GOT3 (cell line): ENCODE data around the gene DNMBP.
"Not testable (repeated sequence)": the region's sequence is repeated elsewhere in the genome, so short reads cannot be mapped to it uniquely, and the experiment has no call there.

Experiments used
- DNase-seq: peaks from one replicate; lab custom pipeline; 2025; ENCODE audit warnings: mixed read lengths; lab: John Stamatoyannopoulos, UW

The DNMBP gene

DNA sequence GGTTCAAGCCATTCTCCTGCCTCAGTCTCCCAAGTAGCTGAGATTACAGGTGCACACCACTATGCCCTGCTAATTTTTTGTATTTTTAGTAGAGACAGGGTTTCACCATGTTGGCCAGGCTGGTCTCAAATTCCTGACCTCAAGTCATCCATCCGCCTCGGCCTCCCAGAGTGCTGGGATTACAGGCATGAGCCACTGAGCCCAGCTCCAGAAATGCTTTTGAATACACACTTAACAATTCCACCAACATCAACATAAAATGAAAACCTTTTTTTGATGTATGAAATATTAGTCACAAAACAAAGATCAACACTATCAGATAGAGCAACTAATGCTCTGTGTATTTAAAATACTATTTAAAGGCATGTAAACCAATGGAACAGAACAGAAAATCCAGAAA, 63.7 kb downstream of the DNMBP start:
- DNase-seq: not testable (repeated sequence)

DNA sequence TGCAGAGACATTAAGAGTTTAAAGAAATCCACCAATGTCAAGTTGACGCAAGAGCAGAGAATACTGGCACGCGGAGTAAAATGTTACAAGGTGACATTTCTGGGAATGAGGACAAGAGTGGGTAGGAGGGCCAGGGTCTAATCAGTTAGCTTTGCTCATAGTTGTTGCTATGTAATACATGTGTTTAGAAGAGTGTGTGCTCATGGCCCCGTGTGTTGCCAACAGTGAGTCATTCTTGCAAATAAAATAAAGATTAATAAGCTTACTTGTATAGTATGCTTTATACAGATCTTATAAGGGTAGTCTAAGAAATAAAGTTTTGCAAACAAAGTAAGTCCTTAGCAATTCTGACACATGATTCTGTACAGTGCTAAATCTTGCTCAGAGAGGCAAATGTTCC, 64.5 kb downstream of the DNMBP start:
- DNase-seq: no peak

DNA sequence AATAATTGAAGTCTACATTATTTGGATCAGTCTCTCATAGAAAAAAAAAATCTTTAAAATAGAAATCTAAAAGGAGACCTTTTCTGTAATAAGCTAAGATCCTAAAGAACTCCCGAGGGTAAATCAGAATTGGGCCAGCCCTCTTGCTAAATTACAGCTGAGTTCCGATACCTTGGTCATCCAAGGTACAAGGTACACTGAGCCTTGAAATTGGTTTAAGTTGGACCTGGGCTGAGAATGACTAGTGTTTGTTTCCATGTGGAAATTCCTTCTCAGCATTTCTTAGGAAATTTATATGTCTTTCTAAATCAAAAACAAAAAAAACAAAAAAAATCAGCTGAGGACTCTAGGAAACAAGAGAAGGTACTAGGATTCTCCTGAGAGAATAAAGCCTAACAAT, 64.9 kb downstream of the DNMBP start:
- no peak for DNase-seq

DNA sequence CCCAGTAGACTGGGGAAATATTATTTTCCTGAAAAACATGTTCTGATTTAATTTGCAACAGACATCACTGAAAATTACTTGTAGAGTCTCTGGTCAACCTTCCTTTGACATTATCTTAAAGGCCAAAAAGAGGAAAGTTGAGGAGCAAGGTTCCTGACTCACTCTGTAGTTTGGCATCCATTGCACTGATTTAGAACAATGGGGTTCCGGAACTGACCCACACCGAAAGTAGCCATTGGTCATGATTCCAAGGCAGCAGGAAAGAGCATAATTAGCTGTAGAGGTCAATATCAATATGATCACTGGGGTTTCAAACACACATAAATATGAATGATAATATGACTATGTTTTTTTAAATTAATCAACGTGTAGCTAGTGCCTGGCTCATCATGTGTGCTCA, 65.8 kb downstream of the DNMBP start:
- DNase-seq: no peak

DNA sequence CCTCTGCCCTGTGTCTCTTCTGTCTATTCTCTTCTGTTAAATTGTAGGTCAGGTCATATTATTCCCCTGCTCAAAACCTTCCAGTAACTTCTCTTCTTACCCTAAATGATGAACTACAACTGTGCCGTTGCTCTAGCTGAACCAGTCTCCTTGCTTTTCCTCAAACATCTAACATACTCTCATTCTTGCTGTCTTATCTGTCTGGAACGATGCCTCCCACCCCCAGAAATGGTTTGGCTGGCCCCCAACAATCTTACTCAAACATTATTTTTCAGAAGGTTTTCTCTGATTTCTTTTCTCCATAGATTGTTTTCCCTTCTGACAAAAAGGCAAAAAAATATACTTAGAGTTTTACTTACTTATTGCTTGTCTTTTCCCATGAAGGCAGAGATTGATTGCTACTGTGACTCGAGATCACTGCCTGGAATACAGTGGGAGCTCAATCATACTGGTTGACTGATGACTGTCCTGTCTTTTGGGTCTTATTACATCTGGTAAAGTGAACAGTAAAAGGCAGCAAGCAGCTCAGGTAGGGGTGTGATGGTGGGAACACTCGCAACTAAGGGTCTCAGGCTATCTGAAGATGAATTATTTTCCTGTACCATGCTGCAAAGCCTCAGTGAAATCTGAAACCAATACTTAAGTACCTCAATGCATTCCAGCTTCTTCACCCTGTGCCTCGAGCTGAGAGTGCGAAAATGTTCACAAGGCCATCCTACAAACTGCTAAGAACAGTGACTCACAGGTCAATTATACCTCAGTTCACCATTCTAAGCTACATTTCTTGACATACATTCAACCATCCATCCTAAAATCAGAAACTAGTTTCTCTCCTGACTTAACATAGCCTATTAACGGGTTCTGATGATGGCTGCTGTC, 67.6 kb downstream of the DNMBP start:
- no peak for DNase-seq

DNA sequence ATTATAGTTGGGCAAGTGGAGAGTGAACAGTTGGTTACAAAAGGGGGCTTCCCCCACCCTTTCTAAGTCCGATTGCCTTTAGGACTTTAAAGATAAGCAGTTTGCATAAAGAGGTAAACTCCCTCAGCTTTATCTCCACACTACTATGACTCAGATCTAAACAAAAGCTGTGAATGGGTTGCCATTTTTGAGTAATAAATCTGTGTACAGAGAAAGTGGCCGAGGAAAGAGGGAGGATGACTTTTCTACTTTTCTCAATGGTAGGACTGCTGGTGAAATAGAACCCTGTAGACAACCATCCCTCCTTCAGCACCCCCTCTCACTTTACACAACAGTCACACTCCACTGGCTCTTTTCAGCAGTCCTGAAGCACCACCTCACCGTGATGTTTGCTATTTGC, 71.2 kb downstream of the DNMBP start:
- no peak for DNase-seq

DNA sequence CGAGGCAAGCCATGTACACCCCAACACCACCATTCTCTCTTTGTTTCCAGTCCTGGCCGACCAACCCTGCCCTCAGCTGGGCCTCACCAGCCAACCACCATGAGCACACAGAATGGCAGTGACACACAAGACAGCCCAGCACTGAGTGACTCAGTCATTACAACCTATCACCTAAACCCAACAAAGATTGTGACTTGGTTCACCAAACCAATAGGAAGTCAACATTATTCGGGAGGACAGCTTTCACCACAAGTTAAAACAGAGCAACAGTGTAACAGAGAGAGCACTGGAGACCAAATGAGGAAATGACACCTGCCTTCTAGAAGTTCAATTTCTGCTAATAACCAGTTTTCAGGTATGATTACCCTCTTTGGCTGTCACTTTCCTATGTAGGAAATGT, 72.1 kb downstream of the DNMBP start:
- DNase-seq: no peak

DNA sequence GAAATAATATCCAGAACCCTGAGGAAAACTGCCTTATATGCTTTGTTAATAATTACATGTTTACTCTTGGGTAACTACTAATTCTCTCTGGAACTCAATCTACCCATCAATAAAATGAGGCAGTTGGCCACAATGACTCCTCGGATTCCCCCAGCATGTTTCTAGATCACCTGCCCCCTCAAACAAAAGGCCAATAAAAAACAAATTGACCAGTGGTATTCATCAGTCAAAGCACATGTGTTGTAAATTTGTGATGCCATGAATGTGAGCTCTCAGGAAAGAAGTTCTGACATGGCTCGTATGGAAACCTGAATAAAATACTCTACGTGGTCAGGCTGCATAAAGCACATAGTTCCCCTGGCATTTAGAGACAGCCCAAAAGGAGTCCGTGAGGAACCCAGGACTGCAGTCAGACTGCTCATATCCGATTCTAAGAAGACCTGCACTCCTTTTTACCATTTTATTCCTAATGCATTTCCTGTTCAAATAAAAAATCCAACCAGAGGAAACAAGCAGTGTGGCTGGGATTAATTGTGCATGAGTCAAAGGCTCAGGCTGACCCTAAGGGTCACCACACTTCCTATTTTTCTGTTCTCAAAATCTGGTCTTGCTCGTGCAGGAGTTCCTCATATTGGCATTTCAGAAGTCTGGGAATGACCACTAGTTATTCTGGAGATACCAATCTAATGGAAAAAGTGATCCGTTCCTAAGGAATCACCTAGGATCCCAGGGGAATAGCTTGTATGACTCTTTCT, 77.4 kb downstream of the DNMBP start:
- not testable (repeated sequence) for DNase-seq

DNA sequence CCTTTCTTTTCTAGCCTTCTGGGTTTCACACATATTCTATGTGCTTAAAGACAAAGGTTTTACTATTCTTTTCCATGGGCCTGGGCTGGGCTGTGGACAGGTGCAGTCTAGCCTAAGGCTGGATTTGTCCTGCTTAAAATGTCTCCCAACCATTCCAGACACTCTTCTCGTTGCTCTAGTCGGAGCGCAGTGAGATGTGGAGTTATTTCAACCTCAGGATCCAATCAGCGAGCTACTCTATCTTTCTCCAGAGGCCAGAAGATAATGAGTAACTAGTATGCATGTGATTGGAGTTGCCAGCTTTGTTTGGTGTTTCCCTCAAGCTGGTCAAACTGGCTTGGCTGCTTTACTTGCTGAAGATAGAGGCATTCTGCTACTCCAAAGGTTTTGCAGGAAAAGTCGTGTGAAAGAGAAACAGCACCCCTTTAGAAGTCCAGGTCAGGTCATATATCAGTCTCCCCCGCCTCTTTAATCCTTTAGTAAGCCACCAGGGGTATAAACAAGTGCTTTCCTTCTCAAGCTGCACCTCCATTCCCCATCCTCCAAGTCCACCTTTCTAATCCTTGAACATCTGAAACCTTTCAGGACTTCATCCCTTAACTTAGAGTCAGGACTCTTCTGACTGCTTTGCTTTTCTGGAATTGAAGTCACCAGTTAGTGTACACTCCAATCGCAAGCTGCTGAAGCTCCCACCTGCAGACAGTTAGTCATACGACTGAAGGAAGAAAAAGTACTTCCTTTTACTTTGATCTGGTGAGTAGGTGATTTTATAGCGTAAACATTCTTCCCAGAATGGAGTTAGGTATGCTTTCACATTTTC, 78.8 kb downstream of the DNMBP start:
- DNase-seq: no peak

DNA sequence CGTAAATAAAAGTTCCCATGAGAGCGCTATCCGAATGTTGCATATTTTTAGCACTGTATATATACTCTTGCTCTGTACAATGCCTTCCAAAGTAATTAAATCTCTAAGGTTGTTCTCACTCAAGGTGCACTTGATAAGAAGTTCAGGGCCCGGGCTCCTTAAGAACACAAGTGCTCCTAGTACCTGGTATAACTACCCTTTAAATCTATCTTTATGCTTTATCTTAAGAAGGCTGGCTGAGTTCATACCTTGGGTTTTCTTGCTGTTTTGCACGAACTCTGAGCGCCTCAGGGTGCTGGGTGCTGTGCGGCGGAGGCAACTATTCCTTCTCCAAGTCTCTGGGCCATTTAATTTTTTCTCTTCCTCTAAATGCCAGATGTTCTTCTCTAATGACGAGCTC, 80.4 kb downstream of the DNMBP start:
- DNase-seq: no peak

DNA sequence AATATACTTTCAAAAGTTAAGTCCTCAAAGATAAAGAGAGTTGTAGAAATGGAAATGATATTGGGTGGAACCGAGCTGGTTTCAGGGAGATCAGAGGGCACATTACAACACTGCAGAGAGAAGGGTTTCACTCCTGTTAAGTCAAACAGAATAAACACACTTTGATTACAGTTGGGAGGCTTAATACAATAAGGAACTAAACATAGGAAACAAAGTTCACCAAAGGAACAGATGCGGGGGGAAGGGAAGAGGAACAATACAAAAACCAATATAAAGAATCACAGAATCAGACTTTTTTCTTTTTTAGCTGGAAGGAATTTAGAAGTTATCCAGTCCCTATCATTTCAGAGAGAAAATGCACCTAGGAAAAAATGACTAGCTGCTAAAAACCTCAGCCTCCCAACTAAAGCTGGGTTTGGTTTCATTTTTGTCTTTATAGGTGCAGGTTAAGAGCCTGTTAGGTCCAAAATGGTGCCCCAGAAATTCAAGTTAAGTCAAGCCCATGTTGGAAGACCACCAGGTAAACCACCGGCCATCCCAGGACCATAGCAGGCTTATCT, 81.9 kb downstream of the DNMBP start:
- DNase-seq: no peak

DNA sequence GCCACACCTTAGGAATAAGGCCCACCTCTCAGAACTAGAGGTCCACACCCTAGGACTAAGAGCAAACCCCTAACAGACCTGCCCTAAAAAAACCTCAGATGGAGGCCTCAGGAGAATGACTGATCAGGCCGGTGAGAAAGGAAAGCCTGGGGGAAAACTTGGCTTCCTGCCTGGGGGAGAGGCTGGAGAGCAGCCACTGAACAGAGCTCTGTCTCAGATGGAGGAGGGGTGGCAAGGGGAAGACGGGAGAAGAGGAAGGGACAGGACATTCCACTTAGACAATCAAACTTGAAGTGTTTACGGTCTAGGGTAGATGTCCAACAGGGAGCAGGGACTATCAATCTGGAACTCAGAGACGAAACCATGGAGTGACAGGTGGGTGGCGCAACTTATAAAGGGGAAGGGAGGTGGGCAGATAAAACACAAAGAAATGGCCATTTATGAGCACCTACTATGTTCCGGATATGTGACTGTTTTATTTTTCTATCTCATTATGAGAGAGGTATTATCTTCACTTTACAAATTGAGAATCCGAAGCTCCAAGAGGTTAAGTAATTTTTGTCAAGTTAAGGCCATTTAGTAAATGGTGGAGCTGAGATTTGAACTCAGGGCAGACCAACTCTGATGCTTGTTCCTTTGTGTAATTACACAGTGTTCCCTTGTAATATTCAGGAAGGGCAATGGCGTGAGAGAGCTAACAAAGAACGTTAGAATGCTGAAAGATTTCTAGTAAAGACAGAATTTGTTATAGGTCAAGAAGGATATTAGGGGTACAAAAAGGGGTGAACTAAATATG, 82.6 kb downstream of the DNMBP start:
- no peak for DNase-seq

DNA sequence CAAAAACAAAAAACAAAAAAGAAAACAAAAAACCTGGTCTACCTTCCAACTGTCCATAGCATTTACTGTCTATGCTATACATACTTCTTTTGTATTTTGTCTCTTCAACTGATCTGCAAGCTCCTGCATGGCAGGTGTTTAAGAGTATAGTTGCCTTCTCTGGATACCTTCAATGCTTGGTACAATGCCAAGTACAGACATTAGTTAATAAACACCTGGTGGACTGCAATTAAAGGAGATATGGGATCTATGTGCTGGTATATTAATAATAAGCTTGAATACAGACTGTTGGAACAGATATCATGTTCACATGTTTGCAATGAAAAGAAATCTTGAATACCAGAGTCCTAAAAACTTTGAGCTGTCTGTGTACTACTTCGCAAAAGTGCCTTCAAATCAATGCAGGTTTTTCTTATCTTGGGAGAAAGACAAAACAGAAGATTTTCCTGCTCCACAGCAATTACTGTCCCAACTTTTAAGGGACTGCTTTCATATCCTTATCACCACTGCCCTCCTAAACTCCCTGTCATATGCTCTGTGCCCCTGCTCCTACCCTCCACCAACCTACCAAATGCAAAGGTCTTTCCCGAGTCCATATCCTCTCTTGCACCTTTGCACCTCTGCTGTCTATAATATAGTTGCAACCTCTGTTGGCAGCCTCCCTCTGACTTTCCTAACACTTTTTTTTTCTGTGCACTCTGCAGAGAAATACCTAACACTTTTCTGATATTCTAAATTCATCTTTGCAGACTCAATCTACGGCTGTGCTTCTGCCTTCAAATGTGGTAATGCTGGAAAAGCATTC, 85.1 kb downstream of the DNMBP start:
- no peak for DNase-seq

DNA sequence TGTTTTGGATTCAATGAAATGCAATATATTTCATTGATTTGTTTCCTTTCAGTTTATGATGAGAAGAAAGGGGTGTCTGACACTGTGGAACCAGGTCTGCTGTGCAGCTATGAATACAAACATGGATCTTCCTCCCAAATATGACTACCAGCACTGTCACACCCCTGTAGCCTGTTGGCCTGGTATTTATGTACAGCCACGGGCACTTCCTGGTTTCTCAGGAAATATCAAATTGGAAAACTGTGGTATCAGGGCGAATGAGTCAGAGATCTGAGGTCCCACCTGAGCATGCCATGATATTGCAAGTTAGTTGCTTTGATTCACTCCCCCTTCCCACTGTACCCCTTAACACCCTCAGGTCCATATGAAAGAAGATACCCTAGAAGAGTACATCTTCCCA, 87.8 kb downstream of the DNMBP start:
- DNase-seq: no peak

DNA sequence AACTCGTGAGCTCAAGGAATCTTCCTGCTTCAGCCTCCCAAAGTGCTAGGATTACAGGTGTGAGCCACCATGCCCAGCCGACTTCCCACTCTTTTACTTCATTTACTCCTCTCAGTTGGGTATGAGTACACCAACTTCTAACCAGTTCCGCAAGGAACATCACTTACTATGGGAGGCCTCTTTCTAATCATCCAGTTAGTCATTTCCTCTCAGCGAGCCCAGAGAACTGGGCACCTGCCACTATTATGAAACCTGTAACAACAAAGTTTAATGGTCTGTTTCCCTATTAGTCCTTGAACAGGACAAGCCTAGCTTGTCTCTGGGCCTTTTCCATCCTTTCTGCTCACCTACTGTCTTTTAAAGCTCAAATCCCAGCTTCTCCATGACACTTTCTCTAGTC, 88.8 kb downstream of the DNMBP start:
- no peak for DNase-seq

DNA sequence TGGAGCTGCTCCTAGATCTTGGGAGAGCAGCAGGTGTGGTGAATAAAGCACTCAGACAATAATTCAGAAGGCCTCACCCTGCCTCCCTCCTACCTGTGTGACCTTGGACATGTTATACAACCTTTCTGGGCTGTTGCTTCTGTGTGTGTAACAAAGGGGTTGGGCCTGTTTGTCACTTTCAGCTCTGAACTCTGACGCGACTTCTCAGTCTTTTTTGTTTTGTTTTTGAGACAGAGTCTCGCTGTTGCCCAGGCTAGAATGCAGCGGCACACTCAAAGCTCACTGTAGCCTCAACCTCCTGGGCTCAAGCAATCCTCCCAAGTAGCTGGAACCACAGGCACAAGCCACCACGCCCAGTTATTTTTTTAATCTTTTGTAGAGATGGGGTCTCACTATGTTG, 89.3 kb downstream of the DNMBP start:
- DNase-seq: no peak

DNA sequence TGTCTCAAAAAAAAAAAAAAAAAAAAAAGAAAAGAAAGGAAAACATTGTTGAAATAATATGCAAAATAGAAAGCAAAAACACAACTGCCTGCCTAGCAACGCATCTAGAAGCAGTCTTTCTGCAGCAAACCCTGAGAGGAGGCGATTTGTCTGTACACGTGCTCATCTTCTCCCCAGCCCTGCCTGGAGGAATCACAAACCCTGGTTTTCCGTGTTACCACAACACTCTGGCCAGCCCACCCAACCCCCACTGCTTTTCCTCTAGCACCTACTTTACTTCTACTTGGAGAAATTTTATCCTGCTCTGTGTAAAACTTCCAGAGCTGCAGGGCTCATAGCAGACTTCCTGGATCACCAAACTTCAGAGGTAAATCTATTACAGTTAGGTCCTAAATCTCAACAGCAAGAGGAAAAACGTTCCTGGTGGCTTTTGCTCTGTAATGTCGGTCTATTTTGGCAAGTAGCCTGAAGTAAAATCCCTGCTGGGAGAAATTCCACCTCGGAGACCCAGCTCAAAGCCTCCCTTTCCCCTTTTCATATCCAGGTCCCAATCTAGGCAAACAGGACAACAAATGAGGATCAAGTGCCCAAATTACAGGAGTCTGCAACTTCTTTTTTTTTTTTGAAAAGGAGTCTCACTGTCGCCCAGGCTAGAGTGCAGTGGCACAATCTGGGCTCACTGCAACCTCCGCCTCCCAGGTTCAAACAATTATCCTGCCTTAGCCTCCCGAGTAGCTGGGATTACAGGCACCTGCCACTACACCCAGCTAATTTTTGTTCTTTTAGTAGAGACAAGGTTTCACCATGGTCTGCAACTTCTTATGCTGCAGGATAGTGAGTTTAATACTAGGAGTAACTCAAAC, 91.6 kb downstream of the DNMBP start:
- no peak for DNase-seq

DNA sequence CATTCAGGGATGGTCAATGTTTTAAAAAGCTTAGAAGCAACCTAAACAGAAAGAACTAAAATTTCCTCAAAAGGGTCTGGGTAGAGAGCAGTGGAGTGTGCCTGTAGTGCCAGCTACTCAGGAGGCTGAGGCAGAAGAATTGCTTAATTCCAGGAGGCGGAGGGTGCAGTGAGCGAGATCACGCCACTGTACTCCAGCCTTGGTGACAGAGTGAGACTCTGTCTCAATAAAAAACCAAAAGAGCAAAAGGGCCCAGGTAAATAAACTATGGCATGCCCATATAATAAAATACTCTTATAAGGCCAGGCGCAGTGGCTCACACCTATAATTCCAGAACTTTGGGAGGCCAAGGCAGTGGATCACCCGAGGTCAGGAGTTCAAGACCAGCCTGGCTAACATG, 93.0 kb downstream of the DNMBP start:
- no peak for DNase-seq

DNA sequence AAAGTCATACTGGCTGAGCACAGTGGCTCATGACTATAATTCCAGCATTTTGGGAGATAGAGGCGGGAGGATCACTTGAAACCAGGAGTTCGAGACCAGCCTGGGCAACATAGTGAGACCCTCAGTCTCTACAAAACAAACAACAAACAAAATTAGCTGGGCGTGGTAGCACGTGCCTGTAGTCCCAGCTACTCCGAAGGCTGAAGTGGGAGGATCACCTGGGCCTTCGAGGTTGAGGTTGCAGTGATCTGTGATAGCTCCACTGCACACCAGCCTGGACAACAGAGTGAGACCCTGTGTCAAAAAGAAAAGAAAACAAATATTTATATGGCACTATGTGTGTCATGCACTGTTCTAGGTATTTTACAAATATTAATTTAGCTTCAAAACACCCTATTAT, 94.3 kb downstream of the DNMBP start:
- DNase-seq: no peak

DNA sequence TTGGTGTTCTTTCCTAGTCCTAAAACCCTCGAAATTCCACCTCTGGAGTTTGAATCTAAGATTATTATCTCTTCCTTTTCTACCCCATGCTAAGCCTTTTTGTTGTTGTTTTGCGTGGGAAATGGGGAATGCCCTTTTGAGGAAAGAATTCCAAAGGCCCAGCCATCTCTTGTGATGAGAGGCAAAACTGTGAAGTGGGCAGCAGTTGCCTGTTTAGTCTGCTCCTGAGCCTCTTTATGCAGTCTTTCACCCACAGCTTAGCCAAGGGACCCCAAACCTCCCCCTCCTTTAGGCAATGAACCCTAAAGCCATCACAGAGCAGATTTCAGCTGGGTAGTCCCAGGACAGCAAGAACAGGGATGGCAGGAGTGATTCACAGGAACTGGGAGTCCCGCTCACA, 95.5 kb downstream of the DNMBP start:
- no peak for DNase-seq
